Medulla oblongata (tissue), 1 donor: Measurements from ENCODE around the gene SH3GL3.

Source experiments
- DNase-seq: peaks from one replicate; pipeline ENCODE4 v3.0.0-alpha.2; 2015; ENCODE audit errors: extremely low spot score

The SH3GL3 gene

GRCh38 chr15:83567318-83567717, 120.2 kb downstream of the SH3GL3 start:
- DNase-seq: no peak

- no peak for DNase-seq
These were observed 122.2 kb downstream of the SH3GL3 start for GRCh38 chr15:83569341-83569740.

DNA sequence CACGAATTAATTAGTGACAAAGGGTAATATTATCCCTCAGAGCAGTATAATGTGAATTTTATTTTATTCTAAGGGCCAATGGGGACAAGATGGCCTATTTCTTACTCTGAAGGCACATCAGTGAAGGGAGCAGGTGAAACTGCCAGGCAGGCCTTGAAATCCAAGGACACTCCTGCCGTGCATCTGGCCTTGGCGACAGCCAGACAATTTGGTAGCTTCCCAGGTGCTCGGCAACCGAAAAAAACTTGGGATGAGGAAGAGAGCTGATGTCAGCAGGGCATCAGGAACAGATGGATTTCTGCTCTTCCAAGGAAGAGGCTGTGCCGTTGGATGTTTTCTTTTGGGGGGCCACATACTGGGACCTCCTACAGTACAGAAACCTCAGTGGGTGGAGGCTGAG, 123.6 kb downstream of the SH3GL3 start:
- DNase-seq: no peak

DNA sequence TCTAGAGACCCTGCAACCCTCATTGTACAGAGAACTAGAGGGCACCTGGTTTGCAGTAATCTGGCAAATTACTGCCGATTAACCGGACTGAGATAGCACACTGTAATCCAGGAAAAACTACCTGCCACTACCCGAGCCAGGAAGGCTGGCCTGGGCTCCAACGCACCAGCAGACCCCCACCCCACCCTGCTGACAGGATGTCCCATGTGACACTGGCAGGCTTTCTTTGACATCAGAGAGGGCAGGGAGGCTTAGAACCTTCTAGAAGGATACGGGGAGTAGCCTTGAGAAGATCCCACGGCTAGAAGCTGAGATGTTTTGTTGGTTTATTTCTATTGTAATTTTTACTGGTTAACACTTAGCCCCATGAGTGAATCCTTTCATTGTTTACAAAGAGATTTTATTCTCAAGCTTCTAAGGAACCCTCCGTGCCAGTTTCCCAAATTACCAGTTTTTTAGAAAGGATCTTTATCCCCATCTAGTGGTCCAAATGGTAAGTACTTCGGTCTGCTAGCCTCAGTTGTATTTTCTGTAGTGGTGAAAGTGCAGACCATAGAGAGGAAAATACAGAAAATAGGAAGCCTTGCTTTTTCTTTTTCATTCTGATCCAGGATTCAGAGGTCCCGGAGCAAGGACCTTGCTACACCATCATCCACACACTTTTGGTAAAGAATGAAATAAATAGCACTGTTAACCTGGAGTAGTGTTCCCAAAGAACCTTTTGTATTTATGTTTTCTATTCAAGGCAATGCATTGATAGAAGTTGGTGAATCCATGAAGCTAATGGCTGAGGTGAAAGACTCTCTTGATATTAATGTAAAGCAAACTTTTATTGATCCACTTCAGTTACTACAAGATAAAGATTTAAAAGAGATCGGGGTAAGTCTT, 124.9 kb downstream of the SH3GL3 start:
- peak; percentile 95 for DNase-seq

DNA sequence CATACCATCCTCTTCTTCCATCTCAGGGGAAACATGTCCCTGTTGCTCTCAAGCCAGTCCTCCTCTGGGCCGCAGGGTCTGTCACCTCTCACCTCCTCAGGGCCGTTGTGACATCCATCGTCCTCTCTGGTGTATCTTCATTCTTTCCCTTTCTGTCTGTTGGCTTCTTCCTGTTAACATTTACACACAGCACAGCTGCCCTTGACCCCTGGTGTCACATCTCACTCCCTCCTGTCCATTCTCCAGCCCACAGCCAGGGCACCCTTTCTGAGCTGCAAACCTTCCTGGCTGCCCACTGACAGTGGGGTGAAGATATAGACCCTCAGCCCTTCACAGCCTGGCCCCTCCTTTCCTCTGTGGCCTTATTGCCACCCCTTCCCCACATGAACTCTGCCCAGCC, 127.2 kb downstream of the SH3GL3 start:
- DNase-seq: no peak

DNA sequence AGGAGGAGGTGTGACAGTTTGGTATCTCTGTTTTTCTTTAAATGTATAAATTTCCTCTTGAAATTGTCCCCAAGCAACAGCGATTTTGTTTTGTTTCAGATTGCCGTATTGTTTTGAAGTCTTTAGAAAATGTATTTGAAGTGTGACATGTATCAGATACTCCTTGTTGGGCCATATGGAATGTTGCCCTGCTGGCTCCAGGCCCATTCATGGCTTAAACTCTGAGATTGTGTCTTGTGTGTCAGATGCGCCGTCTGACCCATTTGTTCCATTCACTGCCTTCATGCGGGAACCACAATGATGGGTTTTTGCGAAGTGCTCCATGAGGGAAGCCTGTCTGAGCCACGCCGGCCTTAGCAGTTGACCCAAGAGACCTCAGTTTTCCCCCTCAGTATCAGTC, 131.6 kb downstream of the SH3GL3 start:
- no peak for DNase-seq

GRCh38 chr15:83581381-83581780, 134.2 kb downstream of the SH3GL3 start:
- no peak for DNase-seq

- no peak for DNase-seq
These were observed 135.2 kb downstream of the SH3GL3 start for GRCh38 chr15:83582381-83582780.

DNA sequence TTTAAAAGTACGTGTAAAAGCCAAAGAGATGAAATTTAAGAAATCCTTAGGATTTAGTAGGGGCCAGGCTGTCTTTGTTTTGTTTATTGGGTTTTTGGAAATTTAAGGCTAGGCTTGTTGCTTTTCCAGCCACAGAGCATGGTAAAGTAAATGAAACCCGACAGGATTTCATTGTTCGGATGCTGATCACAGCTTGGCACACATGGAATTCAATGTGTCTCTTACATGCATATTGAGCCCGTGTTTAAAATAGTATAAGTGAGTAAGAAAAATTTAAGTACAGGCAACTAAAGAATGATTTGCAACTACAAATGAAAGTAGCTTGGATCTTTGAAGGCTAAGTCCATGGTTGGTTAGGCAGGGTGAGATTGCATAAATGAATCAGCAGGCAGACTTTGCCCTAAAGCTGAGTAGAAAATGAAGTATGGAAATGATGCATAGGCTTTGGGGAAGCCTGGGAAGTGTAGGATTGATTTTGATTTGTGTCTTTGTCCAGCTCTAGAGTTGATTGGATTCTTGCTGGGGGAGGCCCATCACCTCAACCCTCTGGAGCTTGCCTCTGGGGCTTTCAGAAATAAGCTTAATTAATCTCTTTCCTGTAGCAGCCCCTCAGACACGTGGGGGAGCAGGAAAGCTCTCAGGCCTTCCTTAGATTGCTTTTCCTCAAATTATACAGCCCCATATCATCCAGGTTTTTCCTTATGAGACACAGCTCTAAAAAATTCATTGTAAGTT, 138.6 kb downstream of the SH3GL3 start:
- DNase-seq: no peak

DNA sequence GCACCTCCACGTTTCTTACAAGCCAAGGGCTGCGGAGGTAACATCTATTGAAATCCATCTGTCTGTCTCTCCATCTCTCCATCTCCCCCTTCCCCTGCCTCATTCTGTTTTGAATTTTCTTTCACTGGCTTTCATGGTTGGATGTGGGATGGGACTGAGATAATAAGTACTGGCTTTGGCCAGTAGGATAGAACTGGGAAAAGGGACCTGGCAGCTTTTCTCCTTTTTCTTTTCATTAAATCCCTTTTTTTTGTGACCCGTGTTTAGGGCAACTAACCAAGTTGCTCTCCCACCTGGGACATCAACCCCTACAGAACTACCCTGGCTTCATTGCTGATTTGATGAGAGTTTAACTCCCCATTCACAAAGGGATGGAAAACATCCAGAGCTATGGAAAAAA, 139.9 kb downstream of the SH3GL3 start:
- no peak for DNase-seq

- DNase-seq: no peak
These were observed 141.3 kb downstream of the SH3GL3 start for GRCh38 chr15:83588441-83588840.

GRCh38 chr15:83592370-83593040, 145.4 kb downstream of the SH3GL3 start:
- DNase-seq: no peak

- no peak for DNase-seq
These were observed 148.1 kb downstream of the SH3GL3 start for GRCh38 chr15:83595191-83595590.

- no peak for DNase-seq
These were observed 150.9 kb downstream of the SH3GL3 start for GRCh38 chr15:83598031-83598430.

GRCh38 chr15:83602021-83602420, 154.9 kb downstream of the SH3GL3 start:
- no peak for DNase-seq

DNA sequence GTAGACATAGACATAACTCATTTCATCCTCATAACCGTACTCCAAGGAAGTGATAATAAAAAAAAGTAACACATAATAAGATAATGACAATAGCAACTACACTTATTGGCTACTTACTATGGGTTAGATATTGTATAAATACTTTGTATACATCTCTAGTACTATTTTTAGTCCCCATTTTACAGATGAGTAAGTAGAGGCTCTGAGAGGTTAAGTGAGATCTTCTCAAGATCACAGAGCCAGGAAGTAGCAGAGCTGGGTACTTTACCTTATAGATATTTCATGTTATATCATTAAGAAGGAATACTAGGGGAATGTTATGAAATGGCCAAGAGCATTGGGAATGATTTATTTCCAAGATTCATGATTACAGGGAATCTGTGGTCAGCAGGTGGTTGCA, 157.4 kb downstream of the SH3GL3 start:
- DNase-seq: no peak

GRCh38 chr15:83605111-83605945, 158.2 kb downstream of the SH3GL3 start:
- DNase-seq: no peak

DNA sequence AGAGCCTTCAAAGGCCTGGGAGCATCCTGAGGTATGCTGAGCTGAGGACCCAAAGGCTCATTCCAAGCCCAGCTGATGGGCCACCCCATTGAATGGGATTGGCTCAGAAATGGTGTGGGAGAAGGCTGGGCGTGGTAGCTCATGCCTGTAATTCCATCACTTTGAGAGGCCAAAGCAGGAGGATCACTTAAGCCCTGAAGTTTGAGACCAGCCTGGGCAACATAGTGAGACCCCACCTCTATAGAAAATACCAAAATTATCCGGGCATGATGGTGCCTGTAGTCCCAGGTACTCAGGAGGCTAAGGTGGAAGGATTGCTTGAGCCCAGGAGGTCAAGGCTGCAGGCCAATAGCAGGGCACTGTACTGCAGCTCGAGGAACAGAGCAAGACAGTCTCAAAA, 163.0 kb downstream of the SH3GL3 start:
- DNase-seq: no peak

DNA sequence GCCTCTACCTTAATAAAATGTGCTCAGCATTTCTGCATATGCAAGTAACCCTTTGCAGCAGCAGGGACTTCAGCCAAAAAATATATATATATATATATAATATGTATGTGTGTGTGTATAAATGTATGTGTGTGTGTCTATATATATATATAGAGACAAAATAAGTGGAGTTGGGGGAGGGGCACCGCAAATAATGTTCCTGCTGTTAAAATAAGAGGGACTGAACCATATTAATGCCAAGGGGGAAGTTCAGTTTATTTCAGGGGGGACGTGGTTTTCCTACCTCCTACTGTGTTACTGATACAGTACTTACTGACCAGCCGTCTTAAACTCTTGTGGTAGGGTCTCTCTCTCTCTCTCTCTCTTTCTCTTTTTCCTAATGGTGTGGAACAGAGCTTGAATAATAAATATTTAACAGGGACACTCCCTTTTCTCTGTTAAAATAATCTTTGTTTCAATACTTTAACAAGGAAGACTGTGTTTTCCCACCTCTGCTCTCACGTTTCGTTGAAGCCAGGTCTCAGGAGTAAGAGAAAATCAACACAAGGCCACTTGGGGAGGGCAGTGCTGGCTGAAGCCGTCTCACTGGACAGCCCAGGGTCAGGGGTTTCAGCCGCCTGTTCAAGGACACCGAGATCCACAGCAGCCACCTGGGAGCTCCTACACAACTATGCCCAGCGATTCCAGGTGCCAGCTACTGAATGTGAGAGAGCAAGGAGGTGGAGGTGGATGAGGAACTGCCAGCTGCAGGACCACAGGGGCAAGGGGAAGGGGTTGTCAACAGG, 164.0 kb downstream of the SH3GL3 start:
- no peak for DNase-seq

GRCh38 chr15:83612226-83612625, 165.1 kb downstream of the SH3GL3 start:
- no peak for DNase-seq
